ENCODE data around the gene RBM43. TPM values are rescaled to one million over a fixed set of nuclear protein-coding genes. Genes with fewer than 3 reads are reported as not detected.

The RBM43 gene
- polyA plus RNA-seq, 1 donor: 7.8 TPM

DNA sequence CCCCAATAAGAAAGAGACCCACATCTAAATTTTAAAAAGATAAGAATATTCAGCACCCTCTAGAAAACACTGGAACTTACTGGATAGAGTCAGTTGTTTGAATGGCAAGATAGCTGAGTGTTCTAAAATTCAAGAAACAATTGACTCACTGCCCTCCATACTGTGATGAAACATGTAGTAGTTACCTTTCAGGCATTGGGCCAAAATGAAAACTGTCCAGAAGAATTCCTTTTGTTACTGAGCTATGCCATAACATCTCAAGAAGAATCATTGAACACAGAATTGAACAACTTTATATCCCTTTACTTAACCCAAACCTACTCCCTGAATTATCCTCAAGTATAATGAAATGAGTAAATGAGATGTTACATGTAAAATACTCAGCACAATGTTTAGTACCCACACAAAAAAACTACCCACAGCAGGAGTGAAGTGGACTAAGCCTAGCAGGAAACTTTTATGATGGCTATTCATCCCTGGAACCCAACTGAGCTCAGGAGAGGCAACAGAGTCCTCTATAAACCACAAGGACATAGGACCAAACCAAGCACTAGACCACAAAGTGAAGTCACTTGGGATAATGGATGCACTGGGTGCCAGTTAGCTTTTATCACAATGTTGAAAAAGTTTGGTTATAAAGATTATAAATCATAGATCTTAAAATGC lies 32.7 kb downstream of the RBM43 start:
- no peak for DNase-seq (ENCODE audit: low read depth)

DNA sequence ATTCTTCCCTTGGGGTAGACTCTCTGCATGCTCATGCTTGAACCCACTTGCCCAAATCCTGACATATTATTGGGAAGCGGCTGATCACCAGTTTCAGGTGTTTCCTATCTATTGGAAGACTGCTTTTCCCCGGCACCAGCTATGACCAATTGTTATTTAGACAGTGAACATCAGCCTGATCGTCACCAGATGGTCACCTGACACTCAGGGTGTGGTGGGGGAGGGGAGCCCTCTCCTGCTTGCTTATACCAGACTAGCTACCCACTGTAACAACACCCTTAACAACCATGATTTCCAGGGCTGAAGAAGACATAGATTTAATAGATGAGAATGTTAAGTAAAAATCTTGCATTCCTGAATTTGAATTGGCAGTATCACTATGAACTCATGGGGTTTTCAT lies 44.3 kb downstream of the RBM43 start:
- DNase-seq (ENCODE audit: low read depth): no peak

DNA sequence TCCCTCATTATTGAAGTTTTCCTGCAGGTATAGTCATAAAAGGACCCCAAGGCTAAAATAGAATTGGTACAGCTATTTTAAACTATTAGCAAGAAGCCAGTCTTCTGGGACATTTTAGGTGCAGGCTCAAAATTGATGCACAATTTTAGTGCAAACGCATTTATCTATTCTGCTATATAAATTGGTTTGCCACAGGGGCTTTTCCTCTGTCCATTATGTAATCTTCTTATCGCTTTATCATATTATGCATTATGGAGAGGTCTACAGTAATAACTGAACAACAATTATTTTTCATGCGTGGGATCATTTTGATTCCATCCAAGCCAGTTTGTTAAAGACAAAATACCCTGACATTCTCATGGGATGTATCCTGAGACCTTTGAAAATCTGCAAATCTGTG lies 54.6 kb downstream of the RBM43 start:
- DNase-seq (ENCODE audit: low read depth): no peak

GRCh38 chr2:151206446-151206968 lies 55.2 kb downstream of the RBM43 start:
- no peak for DNase-seq (ENCODE audit: low read depth)

DNA sequence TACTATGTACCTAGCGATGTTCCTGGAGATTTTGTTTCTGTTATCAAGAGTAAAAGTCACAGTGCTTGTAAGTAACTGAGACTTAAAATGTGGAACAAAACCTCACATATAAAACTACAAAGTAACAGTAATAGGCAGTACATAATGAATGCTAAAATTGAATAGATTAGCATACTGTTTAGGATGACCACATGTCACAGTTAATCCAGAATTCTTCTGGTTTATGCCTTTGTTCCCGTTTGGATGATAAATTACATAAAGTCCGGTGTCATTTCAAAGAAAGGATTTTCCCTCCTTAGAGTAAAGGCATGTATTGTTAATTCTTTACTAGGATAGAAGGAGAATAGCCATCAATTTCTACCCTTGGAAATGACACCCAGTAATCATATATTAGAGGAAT lies 56.1 kb downstream of the RBM43 start:
- no peak for DNase-seq (ENCODE audit: low read depth)

DNA sequence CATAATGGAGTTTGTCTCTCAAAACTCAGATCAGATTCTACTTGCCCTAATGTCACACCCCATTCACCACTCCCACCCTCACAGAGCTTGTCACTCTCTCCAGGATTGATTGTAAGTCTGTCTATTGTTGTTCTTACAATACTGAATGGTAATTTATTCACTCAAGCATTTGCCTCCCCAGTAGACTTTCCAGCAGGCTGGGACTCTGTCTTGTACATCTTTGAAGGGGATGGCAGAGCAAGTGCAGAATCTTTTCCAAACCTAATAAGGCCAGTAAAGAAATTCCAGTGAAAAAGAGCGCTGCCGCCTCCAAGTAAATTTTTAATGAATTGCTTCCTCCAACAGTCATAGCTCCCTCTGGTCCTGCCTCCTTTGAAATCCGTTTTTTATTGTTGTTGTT lies 56.9 kb downstream of the RBM43 start:
- no peak for DNase-seq (ENCODE audit: low read depth)

GRCh38 chr2:151200844-151201243 lies 60.8 kb downstream of the RBM43 start:
- DNase-seq (ENCODE audit: low read depth): no peak

DNA sequence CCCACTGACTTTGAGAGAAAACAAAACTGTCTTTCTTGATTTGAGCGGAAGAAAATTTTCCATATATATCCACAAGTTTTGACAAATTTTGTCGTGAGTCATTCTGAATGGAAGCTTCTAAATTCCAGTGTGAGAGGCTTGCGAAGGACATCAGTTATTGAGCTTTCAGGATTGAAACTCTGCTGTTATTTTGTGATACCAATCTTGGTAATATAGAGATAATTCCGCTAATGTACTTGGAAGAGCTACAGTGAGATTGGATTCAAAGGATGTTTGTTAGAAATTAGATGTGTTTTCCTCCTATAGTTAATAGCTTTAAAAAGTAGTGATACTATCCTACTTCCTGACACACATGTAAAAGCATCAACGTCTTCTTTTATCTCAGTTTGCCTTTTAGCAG lies 61.4 kb downstream of the RBM43 start:
- no peak for DNase-seq (ENCODE audit: low read depth)

- no peak for DNase-seq (ENCODE audit: low read depth)
Observed at GRCh38 chr2:151198645-151199044, 63.0 kb downstream of the RBM43 start.

Other genes with a start within 250 kb of the RBM43 start
- 6.8 TPM for gene NMI, start 27.8 kb upstream of the RBM43 start, polyA plus RNA-seq (ENCODE audit: insufficient read length)
- 12.2 TPM for gene TNFAIP6, start 95.7 kb upstream of the RBM43 start, polyA plus RNA-seq (ENCODE audit: insufficient read length)
- 110 TPM for gene RIF1, start 148.0 kb upstream of the RBM43 start, polyA plus RNA-seq (ENCODE audit: insufficient read length)